OCI-LY3 (cell line): ENCODE measurements around the gene ZDHHC14.

Source experiments
- CTCF ChIP-seq: fragments of 200-600, 300-600 bp; sonication (generic); IDR thresholded peaks from 2 replicates; pipeline ENCODE4 v1.5.1; 2014; ENCODE audit warnings: antibody characterized with exemption, low read length, low read depth
- EZH2phosphoT487 ChIP-seq: fragments of 200-600 bp; shearing (Covaris generic); IDR thresholded peaks from 2 replicates; pipeline ENCODE4 v1.6.1; 2018; ENCODE audit warnings: antibody characterized with exemption, mixed run types, low read depth

- no peak for TF ChIP-seq CTCF
- TF ChIP-seq EZH2phosphoT487 = no peak
These were observed 267.6 kb downstream of the ZDHHC14 start for GRCh38 chr6:157648561-157648960.
